GM04503 (cell line): ENCODE results near the gene SMARCD2.

Source experiments
- DNase-seq: peaks from one replicate; pipeline ENCODE4 v3.0.0-alpha.2; 2012; ENCODE audit warnings: low read depth

Gene SMARCD2

GRCh38 chr17:63832014-63832413 is 10.5 kb downstream of the SMARCD2 start:
- DNase-seq = no peak

DNA sequence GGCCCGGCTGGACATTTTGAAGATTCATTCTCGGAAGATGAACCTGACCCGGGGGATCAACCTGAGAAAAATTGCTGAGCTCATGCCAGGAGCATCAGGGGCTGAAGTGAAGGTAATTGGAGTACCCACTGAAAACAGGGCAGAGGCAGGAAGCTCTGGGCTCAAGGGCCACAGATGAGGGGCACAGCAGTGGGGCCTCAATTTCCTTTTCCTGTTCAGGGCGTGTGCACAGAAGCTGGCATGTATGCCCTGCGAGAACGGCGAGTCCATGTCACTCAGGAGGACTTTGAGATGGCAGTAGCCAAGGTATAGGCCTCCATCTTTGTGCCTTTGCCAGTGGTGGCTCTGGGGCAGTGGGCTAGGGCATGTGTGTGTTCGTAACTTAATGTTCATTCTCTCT is 11.0 kb downstream of the SMARCD2 start:
- DNase-seq = no peak

DNA sequence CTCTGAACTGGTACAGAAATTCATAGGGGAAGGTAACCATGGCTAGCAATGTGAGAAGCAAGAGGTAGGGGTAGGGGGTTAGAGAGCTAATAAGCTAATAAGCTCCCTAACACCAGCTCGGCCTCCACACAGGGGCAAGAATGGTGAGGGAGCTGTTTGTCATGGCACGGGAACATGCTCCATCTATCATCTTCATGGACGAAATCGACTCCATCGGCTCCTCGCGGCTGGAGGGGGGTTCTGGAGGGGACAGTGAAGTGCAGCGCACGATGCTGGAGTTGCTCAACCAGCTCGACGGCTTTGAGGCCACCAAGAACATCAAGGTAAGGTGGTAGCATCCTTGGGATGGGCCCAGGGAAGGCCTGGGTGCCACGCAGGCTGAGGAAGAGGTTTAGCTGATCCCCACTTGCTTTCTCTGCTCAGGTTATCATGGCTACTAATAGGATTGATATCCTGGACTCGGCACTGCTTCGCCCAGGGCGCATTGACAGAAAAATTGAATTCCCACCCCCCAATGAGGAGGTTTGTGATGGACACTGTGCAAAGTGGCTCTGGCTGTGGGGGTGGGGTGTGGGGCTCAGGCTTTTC is 11.5 kb downstream of the SMARCD2 start:
- no peak for DNase-seq

DNA sequence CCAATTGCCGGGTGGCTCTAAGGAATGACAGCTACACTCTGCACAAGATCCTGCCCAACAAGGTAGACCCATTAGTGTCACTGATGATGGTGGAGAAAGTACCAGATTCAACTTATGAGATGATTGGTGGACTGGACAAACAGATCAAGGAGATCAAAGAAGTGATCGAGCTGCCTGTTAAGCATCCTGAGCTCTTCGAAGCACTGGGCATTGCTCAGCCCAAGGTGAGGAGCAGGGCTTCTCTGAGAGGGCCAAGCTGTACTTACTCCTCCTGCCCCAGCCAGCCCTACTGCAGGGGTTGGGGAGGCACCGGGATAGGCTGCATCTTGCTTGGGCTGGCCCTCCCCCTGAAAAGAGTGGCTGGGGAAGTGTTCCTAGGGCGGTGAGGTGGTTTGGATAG is 12.2 kb downstream of the SMARCD2 start:
- DNase-seq = no peak

DNA sequence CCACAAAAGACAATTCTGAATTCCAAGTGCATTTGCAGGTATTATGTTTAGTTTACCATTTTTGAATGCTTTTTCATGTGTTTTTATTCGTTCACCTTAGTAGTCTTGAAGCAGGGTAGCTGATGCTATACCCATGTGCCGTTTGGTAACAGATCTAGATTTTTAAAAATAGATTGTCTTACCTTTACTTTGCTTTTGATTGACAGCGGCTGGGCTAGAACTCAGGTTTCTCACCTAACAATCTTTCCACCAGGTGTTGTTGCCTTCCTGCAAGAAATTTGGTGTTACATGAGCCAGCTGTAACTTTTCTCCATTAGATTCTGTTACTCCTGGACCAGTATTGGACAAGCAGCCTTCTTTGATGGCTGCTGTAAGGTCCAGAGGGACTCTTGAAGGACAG is 13.5 kb downstream of the SMARCD2 start:
- DNase-seq = no peak

DNA sequence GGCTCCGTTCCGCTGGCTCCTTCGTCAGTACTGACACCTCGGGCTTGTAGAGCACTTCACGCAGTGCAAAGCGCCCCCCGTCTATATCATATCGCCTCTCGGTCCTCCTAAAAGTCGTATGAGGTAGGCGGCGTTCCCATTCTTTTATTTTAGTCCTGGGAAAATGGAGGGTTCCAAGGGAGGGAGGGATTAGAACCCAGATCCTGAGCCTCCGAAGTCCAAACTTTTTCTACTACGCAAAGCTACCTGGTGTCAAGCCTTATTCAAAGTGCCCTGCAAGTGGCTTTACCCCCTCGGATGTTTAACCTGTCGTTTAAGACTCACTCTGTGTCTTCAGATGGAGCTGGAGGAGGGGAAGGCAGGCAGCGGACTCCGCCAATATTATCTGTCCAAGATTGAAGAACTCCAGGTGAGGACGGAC is 14.7 kb downstream of the SMARCD2 start:
- no peak for DNase-seq

GRCh38 chr17:63827002-63827800 is 15.3 kb downstream of the SMARCD2 start, which contains the start of the genes FTSJ3 and PSMC5:
Gene FTSJ3 (minus strand): TSS chr17:63827663. CDS start chr17:63826902, 761 bp downstream.
Gene PSMC5 (plus strand): TSS chr17:63827431. CDS start chr17:63827491, 60 bp downstream.
- peak; percentile 82 for DNase-seq

DNA sequence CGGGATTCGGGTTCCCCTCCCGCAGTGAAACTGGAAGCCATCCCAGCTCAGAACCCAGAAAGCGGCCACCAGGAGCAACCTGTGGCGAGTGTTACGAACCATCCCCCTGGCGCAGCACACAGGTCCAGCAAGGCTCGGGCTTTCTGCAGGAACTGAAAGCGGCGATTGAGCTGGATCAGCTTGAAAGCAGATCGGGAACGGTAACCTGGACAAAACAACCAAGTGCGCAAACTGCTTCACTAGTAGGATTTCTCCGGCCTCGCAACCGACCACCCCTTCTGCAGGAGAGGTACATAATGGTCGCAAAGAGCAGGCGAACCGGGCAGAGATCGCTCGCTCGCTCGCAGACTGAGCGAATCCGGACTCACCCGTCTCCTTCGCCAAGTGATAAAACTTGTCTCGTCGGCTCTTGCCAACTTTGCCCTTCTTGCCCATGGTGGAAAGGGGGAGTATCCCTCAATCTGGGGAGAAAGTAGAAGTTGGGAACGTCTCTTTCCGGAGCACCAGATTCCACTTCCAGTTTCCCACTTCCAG is 15.9 kb downstream of the SMARCD2 start:
- DNase-seq = no peak

DNA sequence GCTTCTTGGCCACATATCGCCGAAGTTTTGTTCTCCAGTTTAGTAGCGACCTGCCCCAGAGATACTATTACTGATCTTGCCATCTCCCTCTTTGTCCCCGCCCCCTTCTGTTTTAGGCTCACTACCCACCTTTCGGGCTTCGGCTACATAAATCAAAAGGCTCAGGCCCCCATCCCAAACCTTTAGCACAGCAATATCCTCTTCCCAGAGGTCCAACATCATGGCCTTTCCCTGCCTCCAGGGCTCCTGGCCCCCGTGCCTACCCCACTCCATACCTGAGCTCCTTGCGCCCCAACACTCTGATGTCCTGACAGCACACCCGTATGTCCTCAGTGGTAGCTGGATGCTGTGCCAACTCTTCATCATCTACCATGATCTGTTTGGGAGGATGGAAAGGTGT is 18.1 kb downstream of the SMARCD2 start:
- DNase-seq = no peak

DNA sequence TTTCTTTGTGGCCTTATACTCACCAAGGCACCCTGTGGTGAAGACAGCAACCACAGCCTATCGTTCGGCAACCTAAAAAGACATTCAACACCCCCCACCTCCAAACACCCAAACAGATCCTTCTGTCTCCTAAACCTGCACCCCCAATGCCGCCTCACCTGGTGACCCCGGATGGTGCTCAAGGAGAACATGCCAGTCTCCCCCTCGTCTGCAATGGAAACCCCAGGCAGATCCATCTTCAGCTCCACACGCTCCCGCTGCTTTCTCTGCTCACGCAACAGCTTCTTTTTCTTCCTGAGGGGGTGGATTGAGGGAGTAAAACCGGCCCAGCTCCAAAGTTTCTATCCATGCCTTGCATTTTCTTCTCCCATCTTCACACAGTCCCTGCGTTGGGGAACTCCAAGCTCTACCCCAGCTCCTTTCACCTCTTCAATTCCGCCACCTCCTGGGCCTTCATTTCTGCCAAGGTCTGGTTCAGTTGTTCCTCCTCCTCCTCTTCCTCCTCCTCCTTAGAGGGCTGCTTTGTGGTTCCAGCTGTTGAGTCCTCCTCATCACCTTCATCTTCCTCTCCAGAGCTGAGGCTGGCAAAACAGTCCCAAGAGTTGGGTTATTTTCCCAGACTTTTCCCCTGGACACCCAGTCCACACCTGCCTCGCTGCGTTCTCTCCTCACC is 18.7 kb downstream of the SMARCD2 start:
- DNase-seq = no peak

DNA sequence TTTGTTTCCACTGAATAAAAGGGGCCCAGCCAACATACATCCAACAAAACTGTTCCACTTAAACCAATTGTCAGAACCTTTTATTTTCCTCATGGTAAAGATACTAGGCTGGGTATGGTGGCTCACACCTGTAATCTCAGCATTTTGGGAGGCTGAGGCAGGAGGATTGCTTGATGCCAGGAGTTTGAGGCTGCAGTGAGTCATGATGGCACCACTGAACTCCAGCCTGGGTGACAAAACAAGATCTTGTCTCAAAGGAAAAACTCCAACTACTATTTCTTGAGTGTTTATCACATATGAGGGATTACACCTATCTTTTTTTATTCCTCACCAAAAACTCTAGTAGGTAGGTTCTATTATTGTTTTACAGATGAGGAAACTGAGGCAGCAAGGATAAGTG is 19.9 kb downstream of the SMARCD2 start:
- no peak for DNase-seq

DNA sequence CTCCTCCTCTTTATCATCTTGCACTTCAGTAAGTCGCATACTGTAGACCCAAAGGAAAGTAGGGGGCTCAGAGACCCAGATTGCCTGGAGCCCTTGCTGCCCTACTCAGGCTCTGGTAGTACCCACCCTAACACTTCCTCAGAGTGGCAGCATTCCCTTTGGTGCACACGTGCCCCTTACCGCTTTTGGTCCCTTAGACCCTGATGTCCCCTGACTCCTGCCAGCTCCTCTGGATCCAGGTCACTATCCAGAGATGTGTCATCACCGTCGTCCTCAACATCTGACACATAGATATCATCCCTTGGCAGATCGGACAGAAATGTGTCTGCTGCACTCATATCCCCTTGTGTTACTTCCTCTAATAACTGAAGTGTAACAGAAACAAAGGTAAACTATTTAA is 20.7 kb downstream of the SMARCD2 start:
- no peak for DNase-seq

GRCh38 chr17:63820963-63821561 is 21.4 kb downstream of the SMARCD2 start:
- no peak for DNase-seq

GRCh38 chr17:63819585-63820537 is 22.6 kb downstream of the SMARCD2 start:
- DNase-seq = no peak

- no peak for DNase-seq
These were observed 23.4 kb downstream of the SMARCD2 start for GRCh38 chr17:63819131-63819530.

DNA sequence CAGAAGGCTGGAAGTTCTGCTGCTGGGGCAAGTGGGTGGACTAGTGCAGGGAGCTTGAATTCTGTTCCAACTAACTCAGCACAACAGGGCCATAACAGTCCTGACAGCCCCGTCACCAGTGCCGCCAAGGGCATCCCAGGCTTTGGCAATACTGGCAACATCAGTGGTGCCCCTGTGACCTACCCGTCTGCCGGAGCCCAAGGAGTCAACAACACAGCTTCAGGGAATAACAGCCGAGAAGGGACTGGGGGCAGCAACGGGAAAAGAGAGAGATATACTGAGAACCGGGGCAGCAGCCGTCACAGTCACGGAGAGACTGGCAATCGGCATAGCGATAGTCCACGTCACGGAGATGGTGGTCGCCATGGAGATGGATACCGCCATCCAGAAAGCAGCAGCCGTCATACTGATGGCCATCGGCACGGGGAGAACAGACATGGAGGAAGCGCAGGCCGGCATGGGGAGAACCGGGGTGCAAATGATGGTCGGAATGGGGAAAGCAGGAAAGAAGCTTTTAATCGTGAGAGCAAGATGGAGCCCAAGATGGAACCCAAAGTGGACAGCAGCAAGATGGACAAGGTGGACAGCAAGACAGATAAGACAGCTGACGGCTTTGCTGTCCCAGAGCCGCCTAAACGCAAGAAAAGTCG is 24.6 kb downstream of the SMARCD2 start:
- DNase-seq = no peak

DNA sequence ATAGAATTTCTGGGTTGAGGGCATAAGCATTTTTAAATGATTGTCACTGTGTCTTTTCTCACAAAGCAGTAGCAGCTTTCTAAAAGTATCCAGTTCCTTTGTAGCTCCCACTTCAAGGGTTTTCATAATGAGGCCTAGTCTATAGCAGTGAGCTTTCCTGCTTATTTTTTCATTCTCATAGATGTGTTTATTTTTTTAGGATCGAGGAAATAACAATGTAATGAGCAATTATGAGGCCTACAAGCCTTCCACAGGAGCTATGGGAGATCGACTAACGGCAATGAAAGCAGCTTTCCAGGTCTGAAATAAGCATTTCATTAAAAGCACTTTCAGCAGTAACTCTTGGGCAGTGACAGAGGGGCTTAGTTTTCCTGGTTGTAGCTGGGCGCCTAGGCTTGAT is 25.8 kb downstream of the SMARCD2 start:
- DNase-seq = no peak

- DNase-seq = no peak
These were observed 26.4 kb downstream of the SMARCD2 start for GRCh38 chr17:63816123-63816522.

DNA sequence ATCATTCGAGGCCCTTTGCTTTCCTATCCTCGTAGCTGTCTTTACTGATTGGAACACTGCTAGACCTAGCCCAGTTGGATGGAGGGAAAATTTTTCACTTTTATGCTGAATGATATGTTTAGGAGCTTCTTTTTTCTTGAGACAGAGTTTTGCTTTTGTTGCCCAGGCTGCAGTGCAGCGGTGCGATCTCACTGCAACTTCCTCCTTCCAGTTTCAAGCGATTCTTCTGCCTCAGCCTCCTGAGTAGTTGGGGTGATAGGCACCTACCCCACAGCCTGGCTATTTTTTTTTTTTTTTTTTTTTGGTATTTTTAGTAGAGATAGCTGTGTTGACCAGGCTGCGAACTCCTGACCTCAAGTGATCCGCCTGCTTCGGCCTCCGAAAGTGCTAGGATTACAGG is 32.5 kb downstream of the SMARCD2 start:
- DNase-seq = no peak

- no peak for DNase-seq
These were observed 36.9 kb downstream of the SMARCD2 start for GRCh38 chr17:63805591-63805990.

DNA sequence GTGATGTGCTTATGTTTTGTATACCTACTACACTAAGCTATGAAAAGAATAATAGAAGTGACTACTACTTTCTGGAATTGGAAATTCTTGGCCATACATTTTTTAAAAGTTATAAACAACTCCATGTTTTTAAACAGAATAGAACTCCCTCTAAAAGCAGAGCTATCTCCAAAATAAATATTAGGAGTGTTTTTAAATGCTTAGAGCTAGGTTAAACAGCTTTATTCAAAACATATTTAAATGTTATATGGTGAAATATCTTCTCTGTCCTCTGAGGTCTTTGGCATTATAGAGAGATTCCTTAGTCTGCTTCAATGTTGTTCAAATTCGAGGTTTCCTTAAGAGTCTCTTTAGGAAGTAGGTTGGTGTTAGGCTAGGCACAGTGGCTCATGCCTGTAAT is 38.2 kb downstream of the SMARCD2 start:
- no peak for DNase-seq
